ENCODE measurements around the gene PATZ1. TPM values are rescaled to one million over a fixed set of nuclear protein-coding genes. Genes with fewer than 3 reads are reported as not detected.
"Not testable (repeated sequence)": the region's sequence is repeated elsewhere in the genome, so short reads cannot be mapped to it uniquely, and the experiment has no call there.

PATZ1 gene, protein sequence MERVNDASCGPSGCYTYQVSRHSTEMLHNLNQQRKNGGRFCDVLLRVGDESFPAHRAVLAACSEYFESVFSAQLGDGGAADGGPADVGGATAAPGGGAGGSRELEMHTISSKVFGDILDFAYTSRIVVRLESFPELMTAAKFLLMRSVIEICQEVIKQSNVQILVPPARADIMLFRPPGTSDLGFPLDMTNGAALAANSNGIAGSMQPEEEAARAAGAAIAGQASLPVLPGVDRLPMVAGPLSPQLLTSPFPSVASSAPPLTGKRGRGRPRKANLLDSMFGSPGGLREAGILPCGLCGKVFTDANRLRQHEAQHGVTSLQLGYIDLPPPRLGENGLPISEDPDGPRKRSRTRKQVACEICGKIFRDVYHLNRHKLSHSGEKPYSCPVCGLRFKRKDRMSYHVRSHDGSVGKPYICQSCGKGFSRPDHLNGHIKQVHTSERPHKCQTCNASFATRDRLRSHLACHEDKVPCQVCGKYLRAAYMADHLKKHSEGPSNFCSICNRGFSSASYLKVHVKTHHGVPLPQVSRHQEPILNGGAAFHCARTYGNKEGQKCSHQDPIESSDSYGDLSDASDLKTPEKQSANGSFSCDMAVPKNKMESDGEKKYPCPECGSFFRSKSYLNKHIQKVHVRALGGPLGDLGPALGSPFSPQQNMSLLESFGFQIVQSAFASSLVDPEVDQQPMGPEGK
- 51.1 TPM for polyA plus RNA-seq (2013, experiment 1 of 2)
- polyA plus RNA-seq (2013, experiment 2 of 2) = 52.4 TPM

- Histone ChIP-seq H3K27me3 (ENCODE audit: insufficient read depth, low read length) (no peaks in the 10 kb centered on the region), H3K9me3 (ENCODE audit: insufficient read depth, low read depth, low read length) (no peaks in the 10 kb centered on the region), H3K4me1 (ENCODE audit: insufficient read depth, low read length) (peaks cover 29% of the 10 kb centered on the region), H3K9ac (ENCODE audit: low read depth, low read length) (peak within 1 kb of the TSS; percentile 97), H3K36me3 (ENCODE audit: insufficient read depth, low read length) (peaks cover 28% of the 10 kb centered on the region), H3K27ac (ENCODE audit: low read depth, low read length) (peak within 1 kb of the TSS; percentile 97), H3K4me3 (ENCODE audit: low read length) (peak within 1 kb of the TSS; percentile 81)
- 0% methylated on average over 29 of the region's 41 CpGs for WGBS
Observed at GRCh38 chr22:31346255-31346732, at the start of gene PATZ1. TSS of gene PATZ1 (minus strand) at chr22:31346346. CDS start at chr22:31345602, 744 bp downstream.

DNA sequence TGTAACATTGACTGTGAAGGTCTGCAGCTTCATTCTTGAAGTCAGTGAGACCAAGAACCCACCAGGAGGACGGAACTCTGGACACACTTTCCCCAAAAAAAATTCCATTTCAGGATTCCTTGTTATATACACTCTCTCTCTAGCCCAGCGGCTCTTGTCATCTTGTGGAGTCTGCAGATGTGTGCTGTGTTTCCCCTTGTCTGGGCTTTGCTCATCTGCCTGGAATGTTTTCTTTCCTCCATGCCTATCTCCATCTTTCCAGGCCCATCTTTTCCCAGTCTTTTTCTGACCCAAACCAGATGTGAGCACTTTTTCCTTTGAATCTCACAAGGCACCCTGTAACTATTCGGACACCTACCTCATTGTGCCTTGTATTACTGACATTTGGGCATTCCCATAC lies 48.2 kb upstream of the PATZ1 start:
- H3K9ac ChIP-seq (ENCODE audit: low read depth, low read length) = no peak overlapping the region
- no peaks in the 10 kb centered on the region for H3K36me3 ChIP-seq (ENCODE audit: insufficient read depth, low read length)
- H3K9me3 ChIP-seq (ENCODE audit: insufficient read depth, low read depth, low read length) = no peaks in the 10 kb centered on the region
- H3K27me3 ChIP-seq (ENCODE audit: insufficient read depth, low read length) = no peaks in the 10 kb centered on the region
- no peak overlapping the region for H3K27ac ChIP-seq (ENCODE audit: low read depth, low read length)
- peaks cover 9% of the 10 kb centered on the region for H3K4me1 ChIP-seq (ENCODE audit: insufficient read depth, low read length)
- 85% methylated on average over 3 of the region's 3 CpGs for WGBS
- H3K4me3 ChIP-seq (ENCODE audit: low read length) = no peak overlapping the region

DNA sequence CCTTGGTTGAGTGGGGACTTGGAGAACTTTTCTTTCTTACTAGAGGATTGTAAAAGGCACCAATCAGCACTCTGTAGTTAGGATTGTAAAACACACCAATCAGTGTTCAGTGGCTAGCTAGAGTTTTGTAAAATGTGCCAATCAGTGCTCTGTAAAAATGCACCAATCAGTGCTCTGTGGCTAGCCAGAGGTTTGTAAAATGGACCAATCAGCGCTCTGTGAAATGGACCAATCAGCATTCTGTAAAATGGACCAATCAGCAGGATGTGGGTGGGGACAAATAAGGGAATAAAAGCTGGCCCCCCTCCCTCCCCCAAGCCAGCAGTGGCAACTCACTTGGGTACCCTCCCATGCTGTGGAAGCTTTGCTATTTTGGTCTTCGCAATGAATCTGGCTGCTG lies 47.7 kb upstream of the PATZ1 start:
- Histone ChIP-seq H3K4me1 (ENCODE audit: insufficient read depth, low read length) (peaks cover 8% of the 10 kb centered on the region), H3K27ac (ENCODE audit: low read depth, low read length) (no peak overlapping the region), H3K36me3 (ENCODE audit: insufficient read depth, low read length) (no peaks in the 10 kb centered on the region), H3K9ac (ENCODE audit: low read depth, low read length) (no peak overlapping the region), H3K9me3 (ENCODE audit: insufficient read depth, low read depth, low read length) (no peaks in the 10 kb centered on the region), H3K4me3 (ENCODE audit: low read length) (no peak overlapping the region), H3K27me3 (ENCODE audit: insufficient read depth, low read length) (no peaks in the 10 kb centered on the region)
- 95% methylated on average over 2 of the region's 2 CpGs for WGBS

GRCh38 chr22:31378651-31379050 lies 32.5 kb upstream of the PATZ1 start:
- not testable (repeated sequence) for H3K36me3 ChIP-seq (ENCODE audit: insufficient read depth, low read length); H3K4me3 ChIP-seq (ENCODE audit: low read length); H3K27ac ChIP-seq (ENCODE audit: low read depth, low read length); H3K9me3 ChIP-seq (ENCODE audit: insufficient read depth, low read depth, low read length); H3K9ac ChIP-seq (ENCODE audit: low read depth, low read length); H3K4me1 ChIP-seq (ENCODE audit: insufficient read depth, low read length); H3K27me3 ChIP-seq (ENCODE audit: insufficient read depth, low read length)
- WGBS = 96% methylated on average over 6 of the region's 6 CpGs

GRCh38 chr22:31378123-31378522 lies 32.0 kb upstream of the PATZ1 start:
- Histone ChIP-seq H3K4me3 (ENCODE audit: low read length) (no peak overlapping the region), H3K4me1 (ENCODE audit: insufficient read depth, low read length) (no peaks in the 10 kb centered on the region), H3K36me3 (ENCODE audit: insufficient read depth, low read length) (no peaks in the 10 kb centered on the region), H3K27ac (ENCODE audit: low read depth, low read length) (no peak overlapping the region), H3K27me3 (ENCODE audit: insufficient read depth, low read length) (no peaks in the 10 kb centered on the region), H3K9me3 (ENCODE audit: insufficient read depth, low read depth, low read length) (no peaks in the 10 kb centered on the region), H3K9ac (ENCODE audit: low read depth, low read length) (no peak overlapping the region)
- 91% methylated on average over 3 of the region's 3 CpGs for WGBS

DNA sequence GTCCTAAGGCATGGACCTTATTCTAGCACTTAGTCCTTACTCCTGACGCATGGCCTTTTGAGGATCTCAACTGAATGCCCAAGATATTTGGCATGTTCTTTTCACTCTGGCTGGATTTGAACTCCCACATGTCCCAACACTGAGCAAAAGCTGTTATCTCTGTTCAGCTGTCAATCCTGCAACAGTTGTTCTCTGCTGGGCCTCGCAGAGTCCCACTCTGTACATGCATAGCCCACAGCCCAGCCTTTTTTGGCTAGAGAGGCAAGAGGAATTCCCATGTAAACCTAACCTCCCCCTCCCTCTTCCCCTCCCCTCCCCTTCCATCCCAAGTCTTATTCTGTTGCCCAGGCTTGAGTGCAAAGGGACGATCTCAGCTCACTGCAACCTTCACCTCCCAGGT lies 31.5 kb upstream of the PATZ1 start:
- Histone ChIP-seq H3K27me3 (ENCODE audit: insufficient read depth, low read length) (no peaks in the 10 kb centered on the region), H3K36me3 (ENCODE audit: insufficient read depth, low read length) (no peaks in the 10 kb centered on the region), H3K4me1 (ENCODE audit: insufficient read depth, low read length) (no peaks in the 10 kb centered on the region), H3K9me3 (ENCODE audit: insufficient read depth, low read depth, low read length) (no peaks in the 10 kb centered on the region), H3K4me3 (ENCODE audit: low read length) (no peak overlapping the region), H3K27ac (ENCODE audit: low read depth, low read length) (no peak overlapping the region), H3K9ac (ENCODE audit: low read depth, low read length) (no peak overlapping the region)
- WGBS = 86% methylated on average over 3 of the region's 3 CpGs

DNA sequence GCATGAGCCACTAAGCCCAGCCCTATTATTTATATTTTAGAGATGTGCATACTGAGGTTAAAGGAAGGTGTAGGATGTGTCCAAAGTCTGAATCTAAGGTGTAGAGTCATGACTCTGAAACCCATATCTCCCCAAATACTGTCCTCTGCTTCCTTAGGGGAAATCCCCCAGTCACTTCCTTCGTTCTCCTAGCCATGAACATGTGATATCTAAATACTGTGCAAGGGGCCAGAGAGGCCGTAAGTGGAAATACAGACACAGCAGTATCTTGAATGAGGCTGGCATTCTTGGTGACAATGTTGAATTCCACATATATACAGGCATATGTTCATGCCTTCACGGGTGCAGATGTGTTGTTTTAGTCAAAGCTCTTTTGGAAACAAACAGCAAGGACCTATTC lies 21.3 kb upstream of the PATZ1 start:
- Histone ChIP-seq H3K27ac (ENCODE audit: low read depth, low read length) (no peak overlapping the region), H3K36me3 (ENCODE audit: insufficient read depth, low read length) (no peaks in the 10 kb centered on the region), H3K4me3 (ENCODE audit: low read length) (no peak overlapping the region), H3K9ac (ENCODE audit: low read depth, low read length) (no peak overlapping the region), H3K4me1 (ENCODE audit: insufficient read depth, low read length) (no peaks in the 10 kb centered on the region), H3K9me3 (ENCODE audit: insufficient read depth, low read depth, low read length) (no peaks in the 10 kb centered on the region), H3K27me3 (ENCODE audit: insufficient read depth, low read length) (no peaks in the 10 kb centered on the region)
- 87% methylated on average over 3 of the region's 3 CpGs for WGBS

- 89% methylated on average over 3 of the region's 3 CpGs for WGBS
- Histone ChIP-seq H3K4me3 (ENCODE audit: low read length) (no peak overlapping the region), H3K27ac (ENCODE audit: low read depth, low read length) (no peak overlapping the region), H3K9me3 (ENCODE audit: insufficient read depth, low read depth, low read length) (no peaks in the 10 kb centered on the region), H3K36me3 (ENCODE audit: insufficient read depth, low read length) (no peaks in the 10 kb centered on the region), H3K27me3 (ENCODE audit: insufficient read depth, low read length) (no peaks in the 10 kb centered on the region), H3K4me1 (ENCODE audit: insufficient read depth, low read length) (no peaks in the 10 kb centered on the region), H3K9ac (ENCODE audit: low read depth, low read length) (no peak overlapping the region)
Observed at GRCh38 chr22:31363885-31364465, 17.8 kb upstream of the PATZ1 start.

- H3K9me3 ChIP-seq (ENCODE audit: insufficient read depth, low read depth, low read length) = no peaks in the 10 kb centered on the region
- no peaks in the 10 kb centered on the region for H3K4me1 ChIP-seq (ENCODE audit: insufficient read depth, low read length)
- no peak overlapping the region for H3K4me3 ChIP-seq (ENCODE audit: low read length)
- H3K27ac ChIP-seq (ENCODE audit: low read depth, low read length) = no peak overlapping the region
- 0% methylated on average over 1 of the region's 1 CpG for WGBS
- H3K36me3 ChIP-seq (ENCODE audit: insufficient read depth, low read length) = no peaks in the 10 kb centered on the region
- no peak overlapping the region for H3K9ac ChIP-seq (ENCODE audit: low read depth, low read length)
- H3K27me3 ChIP-seq (ENCODE audit: insufficient read depth, low read length) = no peaks in the 10 kb centered on the region
Observed at GRCh38 chr22:31361743-31362142, 15.6 kb upstream of the PATZ1 start.

GRCh38 chr22:31360029-31360428 lies 13.9 kb upstream of the PATZ1 start:
- no peak overlapping the region for H3K9ac ChIP-seq (ENCODE audit: low read depth, low read length)
- no peaks in the 10 kb centered on the region for H3K9me3 ChIP-seq (ENCODE audit: insufficient read depth, low read depth, low read length)
- H3K4me1 ChIP-seq (ENCODE audit: insufficient read depth, low read length) = no peaks in the 10 kb centered on the region
- no peaks in the 10 kb centered on the region for H3K36me3 ChIP-seq (ENCODE audit: insufficient read depth, low read length)
- no peak overlapping the region for H3K27ac ChIP-seq (ENCODE audit: low read depth, low read length)
- WGBS = 96% methylated on average over 1 of the region's 1 CpG
- no peaks in the 10 kb centered on the region for H3K27me3 ChIP-seq (ENCODE audit: insufficient read depth, low read length)
- H3K4me3 ChIP-seq (ENCODE audit: low read length) = no peak overlapping the region

DNA sequence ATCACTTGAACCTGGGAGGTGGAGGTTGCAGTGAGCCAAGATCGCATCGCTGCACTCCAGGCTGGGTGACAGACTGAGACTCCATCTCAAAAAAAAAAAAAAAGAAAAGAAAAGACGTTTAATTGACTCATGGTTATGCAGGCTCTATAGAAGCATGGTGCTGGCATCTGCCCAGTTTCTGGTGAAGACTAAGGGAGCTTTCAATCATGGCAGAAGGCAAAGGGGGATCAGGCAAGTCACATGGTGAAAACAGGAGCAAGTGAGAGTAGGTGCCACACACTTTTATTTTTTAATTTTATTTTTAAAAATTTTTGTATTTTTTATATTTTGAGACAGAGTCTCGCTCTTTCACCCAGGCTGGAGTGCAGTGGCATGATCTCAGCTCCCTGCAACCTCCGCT lies 8.4 kb upstream of the PATZ1 start:
- Histone ChIP-seq H3K4me1 (ENCODE audit: insufficient read depth, low read length) (no peaks in the 10 kb centered on the region), H3K27ac (ENCODE audit: low read depth, low read length) (no peak overlapping the region), H3K9me3 (ENCODE audit: insufficient read depth, low read depth, low read length) (no peaks in the 10 kb centered on the region), H3K4me3 (ENCODE audit: low read length) (no peak overlapping the region), H3K27me3 (ENCODE audit: insufficient read depth, low read length) (no peaks in the 10 kb centered on the region), H3K36me3 (ENCODE audit: insufficient read depth, low read length) (no peaks in the 10 kb centered on the region), H3K9ac (ENCODE audit: low read depth, low read length) (no peak overlapping the region)
- 82% methylated on average over 5 of the region's 5 CpGs for WGBS

Measured in HUES64 (cell line).